ENCODE results near the gene PEAR1. TPM values are rescaled to one million over a fixed set of nuclear protein-coding genes. Genes with fewer than 3 reads are reported as not detected.

PEAR1 gene
- total and polyA plus RNA-seq, 2 donors (not counting 1 experiment from before 2014, with no cell fraction given): 0.03 TPM; not detected in 1

DNA sequence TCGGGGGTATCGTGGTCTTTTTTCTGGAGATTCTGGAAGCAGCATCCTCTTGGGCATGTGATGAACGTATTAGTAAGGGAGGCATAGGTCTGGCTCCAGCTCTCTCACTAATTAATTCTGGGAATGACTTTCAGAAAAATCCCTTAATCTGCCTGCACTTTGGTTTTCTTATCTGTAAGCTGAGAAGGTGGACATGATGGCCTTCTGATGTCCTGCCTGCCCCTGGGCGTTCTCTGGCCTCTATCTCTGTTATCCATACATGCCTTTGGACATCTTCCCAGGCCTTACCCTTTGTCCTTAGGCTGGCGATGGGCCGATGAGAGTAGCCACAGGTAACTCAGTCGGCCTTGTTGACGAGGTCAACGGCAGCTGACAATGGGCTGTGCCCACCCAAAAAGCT lies 24.1 kb upstream of the PEAR1 start:
- Mint-ChIP-seq H3K27me3 (peaks cover 35% of the 10 kb centered on the region), H3K4me1 (no peaks in the 10 kb centered on the region), H3K9me3 (ENCODE audit: insufficient read depth) (no peaks in the 10 kb centered on the region), H3K4me3 (no peak overlapping the region), H3K27ac (no peak overlapping the region)
- Histone ChIP-seq H3K36me3 (replicated peaks in 1 of 2; ENCODE audit: control extremely low read depth in 1 of 2, control insufficient read depth in 1 of 2, extremely low read depth in 1 of 2, insufficient read depth in 2 of 2, low read length in 1 of 2) (no peaks in the 10 kb centered on the region), H3K9me3 (ENCODE audit: control extremely low read depth in 1 of 3, control insufficient read depth in 2 of 3, insufficient read depth in 1 of 3, low read length in 2 of 3) (no peaks in the 10 kb centered on the region), H3K4me1 (ENCODE audit: control insufficient read depth in 2 of 2, insufficient read depth in 2 of 2, low read length in 2 of 2) (no peaks in the 10 kb centered on the region), H3K79me2 (ENCODE audit: control insufficient read depth, insufficient read depth, low read length) (no peaks in the 10 kb centered on the region), H3K9ac (ENCODE audit: low read length) (no peak overlapping the region), H3K4me2 (replicated peaks; ENCODE audit: low read depth, low read length, poor library complexity, severe bottlenecking) (no peak overlapping the region), H4K20me1 (ENCODE audit: control insufficient read depth, insufficient read depth, low read length, poor library complexity, severe bottlenecking) (no peaks in the 10 kb centered on the region), H3K27me3 (replicated peaks in 1 of 4; ENCODE audit: control extremely low read depth in 1 of 4, control insufficient read depth in 3 of 4, insufficient read depth in 4 of 4, low read length in 3 of 4) (peaks cover 0 to 32% (median 2%) of the 10 kb centered on the region in 4 experiments), H3K4me3 (ENCODE audit: control extremely low read depth in 1 of 5, extremely low read depth in 1 of 5, insufficient read depth in 1 of 5, low read depth in 2 of 5, low read length in 4 of 5) (no peak overlapping the region), H3K27ac (ENCODE audit: low read length in 2 of 2) (no peak overlapping the region), H2AFZ (ENCODE audit: insufficient read depth, low read depth, low read length, poor library complexity, severe bottlenecking) (no peak overlapping the region)
- CTCF ChIA-PET: no interaction called here
- POLR2A ChIA-PET: no interaction called here
- intact Hi-C loops (cut with micrococcal nuclease): no loop called here
- 86% methylated on average over 7 of the region's 9 CpGs for WGBS (ENCODE audit: insufficient coverage)
- TF ChIP-seq, protein P1, sequence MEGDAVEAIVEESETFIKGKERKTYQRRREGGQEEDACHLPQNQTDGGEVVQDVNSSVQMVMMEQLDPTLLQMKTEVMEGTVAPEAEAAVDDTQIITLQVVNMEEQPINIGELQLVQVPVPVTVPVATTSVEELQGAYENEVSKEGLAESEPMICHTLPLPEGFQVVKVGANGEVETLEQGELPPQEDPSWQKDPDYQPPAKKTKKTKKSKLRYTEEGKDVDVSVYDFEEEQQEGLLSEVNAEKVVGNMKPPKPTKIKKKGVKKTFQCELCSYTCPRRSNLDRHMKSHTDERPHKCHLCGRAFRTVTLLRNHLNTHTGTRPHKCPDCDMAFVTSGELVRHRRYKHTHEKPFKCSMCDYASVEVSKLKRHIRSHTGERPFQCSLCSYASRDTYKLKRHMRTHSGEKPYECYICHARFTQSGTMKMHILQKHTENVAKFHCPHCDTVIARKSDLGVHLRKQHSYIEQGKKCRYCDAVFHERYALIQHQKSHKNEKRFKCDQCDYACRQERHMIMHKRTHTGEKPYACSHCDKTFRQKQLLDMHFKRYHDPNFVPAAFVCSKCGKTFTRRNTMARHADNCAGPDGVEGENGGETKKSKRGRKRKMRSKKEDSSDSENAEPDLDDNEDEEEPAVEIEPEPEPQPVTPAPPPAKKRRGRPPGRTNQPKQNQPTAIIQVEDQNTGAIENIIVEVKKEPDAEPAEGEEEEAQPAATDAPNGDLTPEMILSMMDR (IDR thresholded peaks at IDR 0.05): no peak
- TF ChIP-seq EZH2 (IDR thresholded peaks at IDR 0.05; ENCODE audit: borderline replicate concordance, insufficient read depth, low read depth, low read length, poor library complexity, severe bottlenecking): no peak
- DNase-seq (no peak), ATAC-seq (ENCODE audit: low read depth) (no peak)

DNA sequence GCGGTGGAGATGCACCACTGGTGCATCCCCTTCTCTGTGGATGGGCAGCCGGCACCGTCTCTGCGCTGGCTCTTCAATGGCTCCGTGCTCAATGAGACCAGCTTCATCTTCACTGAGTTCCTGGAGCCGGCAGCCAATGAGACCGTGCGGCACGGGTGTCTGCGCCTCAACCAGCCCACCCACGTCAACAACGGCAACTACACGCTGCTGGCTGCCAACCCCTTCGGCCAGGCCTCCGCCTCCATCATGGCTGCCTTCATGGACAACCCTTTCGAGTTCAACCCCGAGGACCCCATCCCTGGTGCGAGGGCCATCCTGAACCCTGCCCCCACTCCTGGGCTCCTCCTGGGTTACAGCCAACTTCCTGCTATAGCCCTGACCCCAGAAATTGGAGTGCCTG lies 19.9 kb upstream of the PEAR1 start:
- no peaks in the 10 kb centered on the region for H3K4me1 ChIP-seq (ENCODE audit: control insufficient read depth in 2 of 2, insufficient read depth in 2 of 2, low read length in 2 of 2)
- no peaks in the 10 kb centered on the region for H3K79me2 ChIP-seq (ENCODE audit: control insufficient read depth, insufficient read depth, low read length)
- no peak for DNase-seq
- Mint-ChIP-seq H3K4me3 (no peak overlapping the region), H3K27me3 (peaks cover 31% of the 10 kb centered on the region), H3K27ac (no peak overlapping the region), H3K9me3 (ENCODE audit: insufficient read depth) (no peaks in the 10 kb centered on the region), H3K4me1 (no peaks in the 10 kb centered on the region)
- no peaks in the 10 kb centered on the region for H3K36me3 ChIP-seq (replicated peaks in 1 of 2; ENCODE audit: control extremely low read depth in 1 of 2, control insufficient read depth in 1 of 2, extremely low read depth in 1 of 2, insufficient read depth in 2 of 2, low read length in 1 of 2)
- 96% methylated on average over 18 of the region's 18 CpGs for WGBS (ENCODE audit: insufficient coverage)
- no peaks in the 10 kb centered on the region for H4K20me1 ChIP-seq (ENCODE audit: control insufficient read depth, insufficient read depth, low read length, poor library complexity, severe bottlenecking)
- no peak overlapping the region for H2AFZ ChIP-seq (ENCODE audit: insufficient read depth, low read depth, low read length, poor library complexity, severe bottlenecking)
- no peak for TF ChIP-seq EZH2 (IDR thresholded peaks at IDR 0.05; ENCODE audit: borderline replicate concordance, insufficient read depth, low read depth, low read length, poor library complexity, severe bottlenecking)
- TF ChIP-seq, protein P1 (IDR thresholded peaks at IDR 0.05): no peak
- H3K9me3 ChIP-seq (ENCODE audit: control extremely low read depth in 1 of 3, control insufficient read depth in 2 of 3, insufficient read depth in 1 of 3, low read length in 2 of 3): no peaks in the 10 kb centered on the region
- H3K4me2 ChIP-seq (replicated peaks; ENCODE audit: low read depth, low read length, poor library complexity, severe bottlenecking): no peak overlapping the region
- ChIA-PET CTCF (interaction anchor here (1.5 kb wide), 1 partner anchor 12 kb away, joined by 3 read pairs; no protein-coding TSS in a partner anchor), POLR2A (no interaction called here)
- intact Hi-C loops (cut with micrococcal nuclease): no loop called here
- H3K27ac ChIP-seq (ENCODE audit: low read length in 2 of 2): no peak overlapping the region
- peaks cover 0 to 21% (median 0%) of the 10 kb centered on the region in 4 experiments for H3K27me3 ChIP-seq (replicated peaks in 1 of 4; ENCODE audit: control extremely low read depth in 1 of 4, control insufficient read depth in 3 of 4, insufficient read depth in 4 of 4, low read length in 3 of 4)
- H3K4me3 ChIP-seq (ENCODE audit: control extremely low read depth in 1 of 5, extremely low read depth in 1 of 5, insufficient read depth in 1 of 5, low read depth in 2 of 5, low read length in 4 of 5): no peak overlapping the region
- ATAC-seq (ENCODE audit: low read depth): no peak
- no peak overlapping the region for H3K9ac ChIP-seq (ENCODE audit: low read length)

Data from B cell (primary cell).